ENCODE results near the gene ZFYVE1.
"Not testable (repeated sequence)": the region's sequence is repeated elsewhere in the genome, so short reads cannot be mapped to it uniquely, and the experiment has no call there.

Gene ZFYVE1

DNA sequence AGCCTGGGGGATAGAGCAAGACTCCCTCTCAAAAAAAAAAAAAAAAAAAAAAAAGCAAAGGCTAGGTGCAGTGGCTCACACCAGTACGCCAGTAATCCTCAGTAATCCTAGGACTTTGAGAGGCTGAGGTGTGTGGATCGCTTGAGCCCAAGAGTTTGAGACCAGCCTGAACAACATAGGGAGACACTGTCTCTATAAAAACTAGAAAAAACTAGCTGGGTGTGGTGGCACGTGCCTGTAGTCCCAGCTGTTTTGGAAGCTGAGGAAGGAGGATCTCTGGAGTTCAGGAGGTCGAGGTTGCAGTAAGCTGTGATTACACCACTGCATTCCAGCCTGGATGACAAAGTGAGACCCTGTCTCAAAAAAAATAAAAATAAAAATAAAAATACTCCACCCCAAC lies 22.5 kb upstream of the ZFYVE1 start:
- DNase-seq (ENCODE audit: extremely low read depth, low read depth): no peak
- H3K4me3 ChIP-seq (replicated peaks; ENCODE audit: low read depth, low read length): no peak overlapping the region
- TF ChIP-seq, protein P1, sequence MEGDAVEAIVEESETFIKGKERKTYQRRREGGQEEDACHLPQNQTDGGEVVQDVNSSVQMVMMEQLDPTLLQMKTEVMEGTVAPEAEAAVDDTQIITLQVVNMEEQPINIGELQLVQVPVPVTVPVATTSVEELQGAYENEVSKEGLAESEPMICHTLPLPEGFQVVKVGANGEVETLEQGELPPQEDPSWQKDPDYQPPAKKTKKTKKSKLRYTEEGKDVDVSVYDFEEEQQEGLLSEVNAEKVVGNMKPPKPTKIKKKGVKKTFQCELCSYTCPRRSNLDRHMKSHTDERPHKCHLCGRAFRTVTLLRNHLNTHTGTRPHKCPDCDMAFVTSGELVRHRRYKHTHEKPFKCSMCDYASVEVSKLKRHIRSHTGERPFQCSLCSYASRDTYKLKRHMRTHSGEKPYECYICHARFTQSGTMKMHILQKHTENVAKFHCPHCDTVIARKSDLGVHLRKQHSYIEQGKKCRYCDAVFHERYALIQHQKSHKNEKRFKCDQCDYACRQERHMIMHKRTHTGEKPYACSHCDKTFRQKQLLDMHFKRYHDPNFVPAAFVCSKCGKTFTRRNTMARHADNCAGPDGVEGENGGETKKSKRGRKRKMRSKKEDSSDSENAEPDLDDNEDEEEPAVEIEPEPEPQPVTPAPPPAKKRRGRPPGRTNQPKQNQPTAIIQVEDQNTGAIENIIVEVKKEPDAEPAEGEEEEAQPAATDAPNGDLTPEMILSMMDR (IDR thresholded peaks at IDR 0.05; ENCODE audit: low read depth, low read length, missing control alignments): no peak

DNA sequence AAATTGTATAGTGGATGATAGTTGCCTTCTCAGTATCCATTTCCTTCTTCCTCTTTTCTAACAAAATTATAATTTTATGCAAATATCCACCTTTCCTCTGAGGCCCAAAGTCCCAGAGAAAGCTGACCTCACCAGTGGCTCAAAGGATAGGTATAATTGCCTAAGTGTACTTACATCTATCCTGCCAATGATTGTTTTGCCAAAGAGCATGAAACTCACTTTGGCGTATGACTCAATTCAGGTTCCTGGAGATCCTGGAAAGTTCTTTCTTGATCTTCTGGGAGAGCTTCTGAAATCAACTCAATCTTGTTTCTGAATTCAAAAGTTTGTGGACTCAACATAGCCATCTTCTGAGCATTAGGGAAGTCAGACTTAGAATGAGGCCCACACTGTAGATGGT lies 20.9 kb upstream of the ZFYVE1 start:
- TF ChIP-seq, protein P1 (IDR thresholded peaks at IDR 0.05; ENCODE audit: low read depth, low read length, missing control alignments): no peak
- DNase-seq (ENCODE audit: extremely low read depth, low read depth): no peak
- H3K4me3 ChIP-seq (replicated peaks; ENCODE audit: low read depth, low read length): no peak overlapping the region

DNA sequence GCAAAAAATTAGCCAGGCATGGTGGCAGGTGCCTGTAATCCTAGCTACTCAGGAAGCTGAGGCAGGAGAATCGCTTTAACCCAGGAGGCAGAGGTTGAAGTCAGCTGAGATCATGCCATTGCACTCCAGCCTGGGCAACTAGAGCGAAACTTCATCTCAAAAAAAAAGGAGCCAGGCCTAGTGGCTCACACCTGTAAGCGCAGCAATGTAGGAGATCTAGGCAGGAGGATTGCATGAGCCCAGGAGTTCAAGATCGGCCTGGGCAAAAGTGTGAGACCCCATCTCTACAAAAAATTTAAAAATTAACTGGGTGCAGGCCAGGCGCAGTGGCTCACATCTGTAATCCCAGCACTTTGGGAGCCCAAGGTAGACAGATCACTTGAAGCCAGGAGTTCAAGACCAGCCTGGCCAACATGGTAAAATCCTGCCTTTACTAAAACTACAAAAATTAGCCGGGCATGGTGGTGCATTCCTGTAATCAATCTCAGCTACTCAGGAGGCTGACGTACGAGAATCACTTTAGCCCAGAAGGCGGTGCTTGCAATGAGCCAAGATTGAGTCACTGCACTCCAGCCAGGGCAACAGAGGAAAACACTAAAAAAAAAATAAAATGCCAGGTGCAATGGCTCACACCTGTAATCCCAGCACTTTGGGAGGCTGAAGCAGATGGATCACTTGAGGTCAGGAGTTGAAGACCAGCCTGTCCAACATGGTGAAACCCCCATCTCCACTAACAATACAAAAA lies 10.0 kb upstream of the ZFYVE1 start:
- H3K4me3 ChIP-seq (replicated peaks; ENCODE audit: low read depth, low read length); DNase-seq (ENCODE audit: extremely low read depth, low read depth): not testable (repeated sequence)

DNA sequence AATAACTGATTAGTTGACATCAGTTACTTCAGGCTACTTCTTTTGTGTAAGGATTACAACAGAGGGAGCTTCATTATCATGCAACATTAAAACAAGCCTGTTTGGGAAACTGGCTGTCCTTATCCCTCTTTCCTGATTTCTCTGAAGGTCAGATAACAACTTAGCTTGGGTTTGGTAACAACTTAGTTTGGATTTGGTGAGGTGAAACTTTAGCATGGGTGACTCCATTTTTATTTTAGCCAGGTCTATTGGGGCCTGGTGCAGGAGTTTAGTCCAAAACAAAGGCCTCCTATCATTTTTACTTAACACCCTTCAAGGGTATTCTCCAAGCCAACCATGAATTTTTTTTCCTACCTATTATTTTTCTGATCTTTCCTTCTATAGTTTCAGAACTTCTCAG lies 1.1 kb upstream of the ZFYVE1 start:
- no peak overlapping the region; the same call in 1 of the 2 replicates for H3K4me3 ChIP-seq (replicated peaks; ENCODE audit: low read depth, low read length)
- no peak for DNase-seq (ENCODE audit: extremely low read depth, low read depth)
- TF ChIP-seq, protein P1 (IDR thresholded peaks at IDR 0.05; ENCODE audit: low read depth, low read length, missing control alignments): no peak

DNA sequence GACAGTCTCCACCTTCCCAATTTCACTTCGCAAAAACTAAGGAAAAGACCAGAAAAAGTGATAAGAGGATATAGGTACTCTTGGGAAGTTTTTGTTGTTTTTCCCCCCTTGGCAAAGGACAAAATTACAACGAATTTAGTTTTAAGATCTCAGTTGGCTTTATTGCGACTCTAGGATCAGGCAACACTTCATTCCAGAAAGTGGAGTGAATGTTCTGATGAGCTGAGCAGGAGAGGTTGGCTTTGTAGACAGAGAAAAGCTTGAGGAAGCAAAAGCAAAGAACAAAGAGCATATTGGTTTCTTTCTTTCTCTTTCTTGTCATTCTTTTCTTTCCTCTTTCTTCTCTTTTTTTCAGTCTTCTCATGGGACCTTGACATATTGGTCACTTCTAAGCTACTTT lies 640 bp upstream of the ZFYVE1 start:
- no peak for DNase-seq (ENCODE audit: extremely low read depth, low read depth)
- TF ChIP-seq, protein P1 (IDR thresholded peaks at IDR 0.05; ENCODE audit: low read depth, low read length, missing control alignments): no peak

DNA sequence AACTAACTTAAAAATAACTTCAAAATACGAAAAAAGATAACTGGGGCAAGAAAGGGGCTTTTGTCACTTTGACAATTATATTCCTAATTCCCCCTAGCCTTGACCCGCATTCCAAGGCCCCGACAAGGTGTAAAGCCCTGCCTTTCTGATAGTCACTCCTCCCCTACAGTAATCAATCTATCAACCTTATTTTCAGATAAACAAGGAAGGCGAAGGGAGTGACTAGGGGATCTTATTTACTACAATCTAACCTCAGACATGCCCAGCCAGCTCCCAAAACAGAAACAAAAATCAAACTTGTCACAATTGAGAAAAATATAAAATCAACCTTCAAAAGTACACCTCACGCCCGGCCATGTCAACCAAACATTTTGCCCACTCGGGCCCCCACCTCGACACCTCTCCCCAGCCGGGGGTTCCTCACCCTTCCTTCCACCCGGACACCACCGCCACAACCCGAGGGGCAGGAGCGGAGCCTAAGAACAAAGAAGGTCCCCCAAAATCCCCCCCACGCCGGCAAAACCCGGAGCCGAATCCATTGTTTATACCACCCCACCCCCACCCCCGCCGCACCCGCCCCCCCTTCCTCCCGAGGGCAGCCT lies 562 bp downstream of the ZFYVE1 start:
- TF ChIP-seq, protein P1 (IDR thresholded peaks at IDR 0.05; ENCODE audit: low read depth, low read length, missing control alignments): no peak
- H3K4me3 ChIP-seq (replicated peaks; ENCODE audit: low read depth, low read length): peak overlapping the region; percentile 71
- DNase-seq (ENCODE audit: extremely low read depth, low read depth): no peak

More for the DNA sequence above, 640 bp upstream of the ZFYVE1 start:
- H3K4me3 ChIP-seq (replicated peaks; ENCODE audit: low read depth, low read length): peak overlapping the region; percentile 71

DNA sequence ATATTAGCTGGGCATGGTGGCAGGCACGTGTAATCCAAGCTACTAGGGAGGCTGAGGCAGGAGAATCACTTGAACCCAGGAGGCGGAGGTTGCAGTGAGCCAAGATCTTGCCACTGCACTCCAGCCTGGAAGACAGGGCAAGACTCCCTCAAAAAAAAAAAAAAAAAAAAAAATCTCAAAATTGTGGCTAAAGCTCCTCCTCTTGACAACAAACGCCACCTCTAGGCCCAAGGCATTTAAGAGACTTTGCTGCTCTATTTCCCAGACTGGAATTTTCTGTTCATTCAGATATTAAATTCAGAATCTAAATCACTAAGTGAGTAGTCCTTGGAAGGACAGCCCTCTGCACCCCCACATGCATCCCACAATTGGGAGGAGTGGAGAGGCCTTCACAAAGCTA lies 1.4 kb downstream of the ZFYVE1 start:
- TF ChIP-seq, protein P1 (IDR thresholded peaks at IDR 0.05; ENCODE audit: low read depth, low read length, missing control alignments): no peak
- peak overlapping the region; percentile 71 for H3K4me3 ChIP-seq (replicated peaks; ENCODE audit: low read depth, low read length)
- DNase-seq (ENCODE audit: extremely low read depth, low read depth): no peak

All from HFF-Myc (cell line).